HG03196 (cell line): ENCODE data around the gene OR6N1.

Source experiments
- ATAC-seq: cut with Tn5 transposase; IDR thresholded peaks from one replicate; pipeline ENCODE4 v1.9.1; 2021; ENCODE audit not compliant: unreplicated experiment

Gene OR6N1

GRCh38 chr1:158752155-158752712 is 19.8 kb downstream of the OR6N1 start:
- ATAC-seq: no peak

- ATAC-seq: no peak
Measured at GRCh38 chr1:158735848-158736247, 36.1 kb downstream of the OR6N1 start.

DNA sequence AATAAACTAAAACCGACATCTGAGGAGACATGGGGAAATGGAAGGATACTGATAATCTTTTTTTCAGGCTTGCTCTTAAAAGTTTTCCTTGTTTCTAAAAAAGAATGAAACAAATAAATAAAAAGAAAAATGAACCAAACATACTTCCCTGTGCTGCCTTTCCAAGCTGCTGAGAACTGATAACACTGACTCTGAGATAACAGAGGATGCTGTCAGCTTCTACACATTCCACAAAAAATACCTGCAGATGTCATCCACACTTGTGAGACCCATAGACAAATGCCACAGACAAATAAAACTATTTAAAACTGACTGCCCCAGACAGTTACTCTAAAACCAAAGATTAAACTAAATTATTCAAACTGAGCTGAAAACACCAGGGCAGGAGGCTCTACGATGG is 39.5 kb downstream of the OR6N1 start:
- no peak for ATAC-seq

- ATAC-seq: no peak
Measured at GRCh38 chr1:158731707-158732106, 40.3 kb downstream of the OR6N1 start.

- ATAC-seq: no peak
Measured at GRCh38 chr1:158730453-158730852, 41.5 kb downstream of the OR6N1 start.

DNA sequence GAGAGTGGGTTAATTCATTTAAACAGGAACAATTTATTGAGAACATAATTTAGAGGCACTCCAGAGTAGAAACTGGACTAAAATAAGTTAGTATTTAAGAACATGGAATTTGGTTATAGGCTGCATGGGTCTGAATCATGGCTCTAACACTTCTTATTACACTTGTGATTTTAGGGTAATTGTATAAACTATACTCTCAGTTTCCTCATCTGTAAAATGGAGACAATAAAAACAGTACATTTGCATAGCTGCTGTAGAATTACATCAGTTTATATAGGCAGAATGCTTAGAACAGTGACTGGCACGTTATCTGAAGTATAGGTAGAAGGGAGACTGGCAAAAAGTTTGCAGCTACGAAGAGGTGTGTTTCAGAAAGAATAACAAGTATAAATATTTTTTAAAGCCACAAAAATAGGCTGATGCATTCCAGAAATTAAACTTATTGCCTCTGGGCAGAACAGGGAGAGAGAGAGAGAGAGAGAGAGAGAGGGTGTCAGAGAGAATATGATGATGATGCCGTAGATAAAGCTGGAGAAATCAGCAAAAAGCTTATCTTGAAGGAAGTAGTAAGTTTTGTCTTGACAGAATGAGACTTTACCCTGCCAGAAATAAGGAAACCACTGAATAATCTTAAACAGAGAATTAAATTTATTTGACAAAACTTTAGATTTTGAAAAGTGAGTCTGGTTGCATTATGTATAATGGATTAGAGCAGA is 43.3 kb downstream of the OR6N1 start:
- ATAC-seq: no peak

DNA sequence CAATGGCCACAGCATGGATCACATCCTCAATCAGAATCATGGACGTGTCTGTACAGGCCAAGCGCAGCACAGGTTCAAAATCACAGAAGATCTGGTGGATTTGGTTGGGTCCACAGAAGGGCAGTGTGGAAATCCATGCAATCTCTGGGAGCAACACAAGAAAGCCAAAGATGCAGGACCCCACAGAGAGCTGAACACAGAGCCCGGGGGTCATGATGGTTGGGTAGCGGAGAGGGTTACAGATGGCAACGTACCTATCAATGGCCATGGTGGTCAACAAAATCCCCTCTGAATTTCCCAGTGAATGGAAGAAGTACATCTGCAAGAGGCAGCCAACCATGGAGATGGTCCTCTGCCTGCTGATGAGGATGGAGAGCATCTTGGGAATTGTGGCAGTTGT is 47.6 kb downstream of the OR6N1 start:
- no peak for ATAC-seq

GRCh38 chr1:158720620-158721019 is 51.4 kb downstream of the OR6N1 start, which contains the start of gene OR6K3:
TSS of gene OR6K3 (minus strand) at chr1:158720720. CDS start at chr1:158718115, 2,605 bp downstream.
- no peak for ATAC-seq

DNA sequence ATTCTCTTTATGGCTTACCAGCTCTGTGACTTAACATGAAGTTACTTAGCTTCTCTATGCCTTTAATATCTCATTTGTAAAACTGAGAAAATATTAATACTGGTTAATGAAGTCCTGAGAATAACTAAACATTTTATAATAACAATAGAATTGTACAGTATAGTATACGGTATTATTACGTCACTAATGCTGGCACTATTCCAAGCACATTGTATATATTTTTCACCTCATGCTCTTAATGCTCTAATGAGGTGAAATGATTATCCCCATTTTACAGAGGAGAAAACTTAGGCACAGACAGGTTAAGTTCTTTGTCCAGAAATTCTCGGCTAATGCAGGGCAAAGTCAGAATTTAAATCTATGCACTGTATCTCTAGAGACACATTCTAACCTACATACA is 52.3 kb downstream of the OR6N1 start:
- ATAC-seq: no peak

GRCh38 chr1:158717344-158717743 is 54.7 kb downstream of the OR6N1 start:
- ATAC-seq: no peak

DNA sequence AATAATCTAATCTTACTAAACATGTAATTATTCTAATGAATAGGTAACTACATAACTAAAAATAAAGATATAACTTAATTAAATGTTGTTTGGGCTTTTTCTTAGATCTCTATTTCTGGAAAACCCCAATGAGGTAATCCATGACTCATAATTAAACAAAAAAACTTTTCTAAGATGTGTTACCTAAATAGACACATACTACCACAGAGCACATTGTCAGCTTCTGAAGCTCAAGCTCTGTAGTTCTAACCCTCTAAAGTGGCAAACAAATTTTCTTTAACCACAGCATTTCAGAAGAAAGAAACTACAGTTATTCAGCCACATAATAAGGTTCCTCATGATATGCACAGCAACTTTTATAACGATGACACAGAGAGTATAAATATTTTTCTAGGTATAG is 55.7 kb downstream of the OR6N1 start:
- no peak for ATAC-seq

DNA sequence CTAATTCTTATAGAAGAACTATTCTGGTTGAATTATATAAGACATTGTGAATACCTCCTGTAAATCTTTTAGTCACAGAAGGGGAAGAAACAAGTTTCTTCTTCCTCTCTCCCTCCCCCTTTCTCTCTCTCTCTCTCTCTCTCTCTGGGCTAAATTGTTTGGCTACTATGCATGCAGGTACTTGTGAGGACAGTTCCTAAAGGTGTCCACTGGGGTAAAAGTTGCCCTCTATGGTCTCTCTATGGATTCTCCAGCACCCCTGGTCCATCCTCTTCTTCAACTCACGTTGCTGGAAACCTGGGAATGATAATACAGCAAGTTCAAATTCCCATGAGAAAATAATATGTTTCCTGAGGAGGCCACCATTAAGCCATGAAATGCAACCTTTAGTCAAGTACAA is 57.2 kb downstream of the OR6N1 start:
- no peak for ATAC-seq
